HEK293 (cell line): ENCODE results near the gene AURKAIP1.

ENCODE experiments used
- CTCF ChIA-PET: fragments of 350-600 bp; formaldehyde crosslinking; extraction: SDS; loops from one replicate; lab custom pipeline; 2021; ENCODE audit warnings: antibody characterized with exemption; lab: Yijun Ruan, JAX
- POLR2A ChIA-PET: fragments of 300-600 bp; formaldehyde crosslinking; extraction: SDS; loops from one replicate; lab custom pipeline; 2020; ENCODE audit warnings: antibody characterized with exemption, inconsistent platforms; lab: Yijun Ruan, JAX
- H3K27ac ChIP-seq: fragments of 200-500 bp; sonication (Bioruptor generic); 2 replicates; pipeline ENCODE4 v1.5.1; 2014; ENCODE audit warnings: low read depth, low read length, control low read depth, inconsistent platforms; ENCODE audit errors: extremely low read depth
- H3K36me3 ChIP-seq, 2 experiments: fragments of 200-500 bp in 1 of 2; sonication (Bioruptor generic) in 1 of 2; 1 replicate in 1 of 2; 2 replicates in 1 of 2; pipeline ENCODE4 v1.5.1; 2014 to 2017; ENCODE audit warnings: inconsistent platforms in 2 of 2, low read length in 2 of 2; ENCODE audit not compliant: control insufficient read depth in 2 of 2, insufficient read depth in 1 of 2
- H3K4me1 ChIP-seq: fragments of 200-500 bp; sonication (Bioruptor generic); 2 replicates; pipeline ENCODE4 v1.5.1; 2014; ENCODE audit warnings: mild to moderate bottlenecking, low read length, inconsistent platforms; ENCODE audit not compliant: control insufficient read depth, insufficient read depth
- H3K4me3 ChIP-seq: 2 replicates; pipeline ENCODE4 v1.5.1; 2011; ENCODE audit warnings: low read depth, mild to moderate bottlenecking, control low read depth, low read length, moderate library complexity
- H3K9me3 ChIP-seq: fragments of 200-500 bp; sonication (Bioruptor generic); 2 replicates; pipeline ENCODE4 v1.5.1; 2014; ENCODE audit warnings: low read depth, low read length, inconsistent platforms; ENCODE audit not compliant: control insufficient read depth, insufficient read depth
- ZNF174 ChIP-seq: fragments of 450-650 bp; formaldehyde crosslinking; IDR thresholded peaks from 2 replicates; pipeline ENCODE4 v1.5.0; 2017; ENCODE audit warnings: missing biosample characterization, mild to moderate bottlenecking, missing genetic modification characterization
- ZNF335 ChIP-seq: fragments of 450-650 bp; formaldehyde crosslinking; conservative IDR thresholded peaks from 2 replicates; pipeline ENCODE4 v1.5.1; 2016; ENCODE audit warnings: missing biosample characterization, missing genetic modification characterization
- ZNF423 ChIP-seq: fragments of 450-650 bp; formaldehyde crosslinking; IDR thresholded peaks from 2 replicates; pipeline ENCODE4 v1.5.1; 2016; ENCODE audit warnings: missing biosample characterization, missing genetic modification characterization
- ZNF510 ChIP-seq: fragments of 450-650 bp; formaldehyde crosslinking; IDR thresholded peaks from 2 replicates; pipeline ENCODE4 v1.5.1; 2018; ENCODE audit warnings: mild to moderate bottlenecking, missing genetic modification characterization, missing biosample characterization; ENCODE audit not compliant: insufficient replicate concordance
- ZNF514 ChIP-seq: fragments of 450-650 bp; formaldehyde crosslinking; IDR thresholded peaks from 2 replicates; pipeline ENCODE4 v1.5.1; 2016; ENCODE audit warnings: missing biosample characterization, missing genetic modification characterization
- ZNF621 ChIP-seq: fragments of 450-650 bp; formaldehyde crosslinking; IDR thresholded peaks from 2 replicates; pipeline ENCODE4 v1.5.1; 2017; ENCODE audit warnings: missing biosample characterization, missing genetic modification characterization
- ZNF654 ChIP-seq: fragments of 450-650 bp; formaldehyde crosslinking; IDR thresholded peaks from 2 replicates; pipeline ENCODE4 v1.5.1; 2016; ENCODE audit warnings: low read depth, missing biosample characterization, missing genetic modification characterization
- TF ChIP-seq, protein P1 (sequence below): fragments of 450-650 bp; formaldehyde crosslinking; IDR thresholded peaks from 2 replicates; pipeline ENCODE4 v1.5.1; 2016; ENCODE audit warnings: missing biosample characterization, missing genetic modification characterization
- TF ChIP-seq, protein P2 (sequence below): fragments of 450-650 bp; formaldehyde crosslinking; optimal IDR thresholded peaks from 2 replicates; pipeline ENCODE3; 2016; ENCODE audit warnings: missing biosample characterization, mild to moderate bottlenecking, missing genetic modification characterization
- TF ChIP-seq, protein P3 (sequence below): fragments of 450-650 bp; formaldehyde crosslinking; IDR thresholded peaks from 2 replicates; pipeline ENCODE4 v1.5.1; 2016; ENCODE audit warnings: missing biosample characterization, missing genetic modification characterization
- TF ChIP-seq, protein P4 (sequence below): fragments of 450-650 bp; formaldehyde crosslinking; IDR thresholded peaks from 2 replicates; pipeline ENCODE4 v1.5.1; 2016; ENCODE audit warnings: missing biosample characterization, missing genetic modification characterization, borderline replicate concordance

AURKAIP1 gene

DNA sequence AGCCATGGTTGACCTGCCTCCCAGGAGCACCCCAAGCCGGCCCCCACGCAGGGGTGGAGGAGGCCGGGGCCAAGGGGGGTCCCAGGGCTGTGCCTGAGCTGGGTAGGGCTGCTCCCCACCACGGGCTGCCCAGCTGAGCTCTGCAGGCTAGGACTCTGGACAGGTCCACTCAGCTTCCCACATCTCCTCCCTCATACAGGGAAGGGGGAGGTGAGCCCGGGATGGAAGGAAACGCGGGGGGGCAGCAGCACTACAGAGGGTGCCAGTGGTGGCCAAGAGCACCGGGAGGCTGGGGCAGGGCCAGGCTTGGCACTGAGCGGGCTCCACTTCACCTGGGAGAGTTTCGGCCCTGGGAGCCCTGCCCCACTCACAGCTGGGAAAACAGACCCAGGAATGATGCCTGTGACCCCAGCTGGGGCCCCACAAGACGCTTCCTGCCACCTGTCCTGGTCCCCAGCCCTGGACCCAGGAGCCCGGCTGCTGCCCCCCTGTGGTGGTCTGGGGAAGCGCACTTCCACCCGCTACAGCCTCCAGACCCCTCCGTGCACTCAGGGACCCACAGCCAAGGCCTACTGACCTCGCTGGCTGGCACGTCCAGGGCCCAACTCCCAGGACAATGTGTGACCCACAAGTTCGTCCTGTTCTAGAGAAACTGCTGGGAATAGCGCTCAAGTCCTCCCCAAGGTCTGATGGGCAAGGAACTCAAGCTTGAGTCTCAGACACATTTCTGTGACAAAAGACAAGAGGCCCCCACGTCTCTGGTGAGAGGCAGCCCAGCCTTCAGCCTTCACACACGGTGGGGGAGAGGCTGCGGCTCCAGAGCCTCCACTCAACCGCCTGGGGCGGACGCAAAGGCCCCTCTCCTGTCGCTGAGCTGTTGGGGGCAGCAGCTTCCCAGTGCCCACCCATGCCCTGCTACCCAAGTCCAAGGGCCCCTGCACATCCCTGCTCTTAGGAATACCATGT lies 3.0 kb downstream of the AURKAIP1 start (continued):
- TF ChIP-seq, protein P1, sequence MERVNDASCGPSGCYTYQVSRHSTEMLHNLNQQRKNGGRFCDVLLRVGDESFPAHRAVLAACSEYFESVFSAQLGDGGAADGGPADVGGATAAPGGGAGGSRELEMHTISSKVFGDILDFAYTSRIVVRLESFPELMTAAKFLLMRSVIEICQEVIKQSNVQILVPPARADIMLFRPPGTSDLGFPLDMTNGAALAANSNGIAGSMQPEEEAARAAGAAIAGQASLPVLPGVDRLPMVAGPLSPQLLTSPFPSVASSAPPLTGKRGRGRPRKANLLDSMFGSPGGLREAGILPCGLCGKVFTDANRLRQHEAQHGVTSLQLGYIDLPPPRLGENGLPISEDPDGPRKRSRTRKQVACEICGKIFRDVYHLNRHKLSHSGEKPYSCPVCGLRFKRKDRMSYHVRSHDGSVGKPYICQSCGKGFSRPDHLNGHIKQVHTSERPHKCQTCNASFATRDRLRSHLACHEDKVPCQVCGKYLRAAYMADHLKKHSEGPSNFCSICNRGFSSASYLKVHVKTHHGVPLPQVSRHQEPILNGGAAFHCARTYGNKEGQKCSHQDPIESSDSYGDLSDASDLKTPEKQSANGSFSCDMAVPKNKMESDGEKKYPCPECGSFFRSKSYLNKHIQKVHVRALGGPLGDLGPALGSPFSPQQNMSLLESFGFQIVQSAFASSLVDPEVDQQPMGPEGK (tag by site-specific recombination): 0 out of 2 replicates have a peak, but pooled peaks have one; percentile 42
- TF ChIP-seq, protein P2, sequence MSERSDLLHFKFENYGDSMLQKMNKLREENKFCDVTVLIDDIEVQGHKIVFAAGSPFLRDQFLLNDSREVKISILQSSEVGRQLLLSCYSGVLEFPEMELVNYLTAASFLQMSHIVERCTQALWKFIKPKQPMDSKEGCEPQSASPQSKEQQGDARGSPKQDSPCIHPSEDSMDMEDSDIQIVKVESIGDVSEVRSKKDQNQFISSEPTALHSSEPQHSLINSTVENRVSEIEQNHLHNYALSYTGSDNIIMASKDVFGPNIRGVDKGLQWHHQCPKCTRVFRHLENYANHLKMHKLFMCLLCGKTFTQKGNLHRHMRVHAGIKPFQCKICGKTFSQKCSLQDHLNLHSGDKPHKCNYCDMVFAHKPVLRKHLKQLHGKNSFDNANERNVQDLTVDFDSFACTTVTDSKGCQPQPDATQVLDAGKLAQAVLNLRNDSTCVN (tag by site-specific recombination): peak; percentile 23
- no peak for TF ChIP-seq ZNF654 (tag by site-specific recombination)
- TF ChIP-seq, protein P3, sequence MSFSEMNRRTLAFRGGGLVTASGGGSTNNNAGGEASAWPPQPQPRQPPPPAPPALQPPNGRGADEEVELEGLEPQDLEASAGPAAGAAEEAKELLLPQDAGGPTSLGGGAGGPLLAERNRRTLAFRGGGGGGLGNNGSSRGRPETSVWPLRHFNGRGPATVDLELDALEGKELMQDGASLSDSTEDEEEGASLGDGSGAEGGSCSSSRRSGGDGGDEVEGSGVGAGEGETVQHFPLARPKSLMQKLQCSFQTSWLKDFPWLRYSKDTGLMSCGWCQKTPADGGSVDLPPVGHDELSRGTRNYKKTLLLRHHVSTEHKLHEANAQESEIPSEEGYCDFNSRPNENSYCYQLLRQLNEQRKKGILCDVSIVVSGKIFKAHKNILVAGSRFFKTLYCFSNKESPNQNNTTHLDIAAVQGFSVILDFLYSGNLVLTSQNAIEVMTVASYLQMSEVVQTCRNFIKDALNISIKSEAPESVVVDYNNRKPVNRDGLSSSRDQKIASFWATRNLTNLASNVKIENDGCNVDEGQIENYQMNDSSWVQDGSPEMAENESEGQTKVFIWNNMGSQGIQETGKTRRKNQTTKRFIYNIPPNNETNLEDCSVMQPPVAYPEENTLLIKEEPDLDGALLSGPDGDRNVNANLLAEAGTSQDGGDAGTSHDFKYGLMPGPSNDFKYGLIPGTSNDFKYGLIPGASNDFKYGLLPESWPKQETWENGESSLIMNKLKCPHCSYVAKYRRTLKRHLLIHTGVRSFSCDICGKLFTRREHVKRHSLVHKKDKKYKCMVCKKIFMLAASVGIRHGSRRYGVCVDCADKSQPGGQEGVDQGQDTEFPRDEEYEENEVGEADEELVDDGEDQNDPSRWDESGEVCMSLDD (tag by site-specific recombination): peak; percentile 50; the same call in 1 of the 2 replicates

DNA sequence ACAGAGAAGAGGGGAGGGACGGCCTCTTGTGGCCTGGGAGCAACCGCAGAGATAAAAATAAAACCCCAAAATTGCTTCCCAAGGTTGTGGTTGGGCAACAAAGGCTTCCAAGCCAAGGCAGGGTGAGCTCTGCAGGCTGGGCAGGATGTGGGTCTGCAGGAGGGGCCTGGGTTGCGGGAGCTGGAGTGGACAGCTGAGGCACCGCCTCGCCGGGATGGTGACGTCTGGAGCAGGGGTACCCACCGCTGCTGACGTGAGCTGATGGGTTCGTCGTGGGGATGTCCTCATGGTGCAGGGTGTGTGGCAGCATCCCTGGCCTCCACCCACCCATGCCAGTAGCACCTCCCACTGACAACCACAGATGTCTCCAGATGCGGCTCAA lies 3.7 kb downstream of the AURKAIP1 start:
- CTCF ChIA-PET: interaction anchor here (0.7 to 2.8 kb wide), 12 partner anchors 8 to 95 kb away, joined by 3 to 18 read pairs (median 4); no protein-coding TSS in a partner anchor
- TF ChIP-seq ZNF510 (tag by site-specific recombination): no peak
- no peak for TF ChIP-seq ZNF423 (tag by site-specific recombination)
- TF ChIP-seq ZNF335 (tag by site-specific recombination): no peak
- no peak for TF ChIP-seq ZNF621 (tag by site-specific recombination)
- no peak for TF ChIP-seq ZNF514 (tag by site-specific recombination)
- TF ChIP-seq, protein P4, sequence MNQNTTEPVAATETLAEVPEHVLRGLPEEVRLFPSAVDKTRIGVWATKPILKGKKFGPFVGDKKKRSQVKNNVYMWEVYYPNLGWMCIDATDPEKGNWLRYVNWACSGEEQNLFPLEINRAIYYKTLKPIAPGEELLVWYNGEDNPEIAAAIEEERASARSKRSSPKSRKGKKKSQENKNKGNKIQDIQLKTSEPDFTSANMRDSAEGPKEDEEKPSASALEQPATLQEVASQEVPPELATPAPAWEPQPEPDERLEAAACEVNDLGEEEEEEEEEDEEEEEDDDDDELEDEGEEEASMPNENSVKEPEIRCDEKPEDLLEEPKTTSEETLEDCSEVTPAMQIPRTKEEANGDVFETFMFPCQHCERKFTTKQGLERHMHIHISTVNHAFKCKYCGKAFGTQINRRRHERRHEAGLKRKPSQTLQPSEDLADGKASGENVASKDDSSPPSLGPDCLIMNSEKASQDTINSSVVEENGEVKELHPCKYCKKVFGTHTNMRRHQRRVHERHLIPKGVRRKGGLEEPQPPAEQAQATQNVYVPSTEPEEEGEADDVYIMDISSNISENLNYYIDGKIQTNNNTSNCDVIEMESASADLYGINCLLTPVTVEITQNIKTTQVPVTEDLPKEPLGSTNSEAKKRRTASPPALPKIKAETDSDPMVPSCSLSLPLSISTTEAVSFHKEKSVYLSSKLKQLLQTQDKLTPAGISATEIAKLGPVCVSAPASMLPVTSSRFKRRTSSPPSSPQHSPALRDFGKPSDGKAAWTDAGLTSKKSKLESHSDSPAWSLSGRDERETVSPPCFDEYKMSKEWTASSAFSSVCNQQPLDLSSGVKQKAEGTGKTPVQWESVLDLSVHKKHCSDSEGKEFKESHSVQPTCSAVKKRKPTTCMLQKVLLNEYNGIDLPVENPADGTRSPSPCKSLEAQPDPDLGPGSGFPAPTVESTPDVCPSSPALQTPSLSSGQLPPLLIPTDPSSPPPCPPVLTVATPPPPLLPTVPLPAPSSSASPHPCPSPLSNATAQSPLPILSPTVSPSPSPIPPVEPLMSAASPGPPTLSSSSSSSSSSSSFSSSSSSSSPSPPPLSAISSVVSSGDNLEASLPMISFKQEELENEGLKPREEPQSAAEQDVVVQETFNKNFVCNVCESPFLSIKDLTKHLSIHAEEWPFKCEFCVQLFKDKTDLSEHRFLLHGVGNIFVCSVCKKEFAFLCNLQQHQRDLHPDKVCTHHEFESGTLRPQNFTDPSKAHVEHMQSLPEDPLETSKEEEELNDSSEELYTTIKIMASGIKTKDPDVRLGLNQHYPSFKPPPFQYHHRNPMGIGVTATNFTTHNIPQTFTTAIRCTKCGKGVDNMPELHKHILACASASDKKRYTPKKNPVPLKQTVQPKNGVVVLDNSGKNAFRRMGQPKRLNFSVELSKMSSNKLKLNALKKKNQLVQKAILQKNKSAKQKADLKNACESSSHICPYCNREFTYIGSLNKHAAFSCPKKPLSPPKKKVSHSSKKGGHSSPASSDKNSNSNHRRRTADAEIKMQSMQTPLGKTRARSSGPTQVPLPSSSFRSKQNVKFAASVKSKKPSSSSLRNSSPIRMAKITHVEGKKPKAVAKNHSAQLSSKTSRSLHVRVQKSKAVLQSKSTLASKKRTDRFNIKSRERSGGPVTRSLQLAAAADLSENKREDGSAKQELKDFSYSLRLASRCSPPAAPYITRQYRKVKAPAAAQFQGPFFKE (tag by site-specific recombination): no peak
- no peak for TF ChIP-seq ZNF174
- Histone ChIP-seq H3K36me3 (peaks cover 0 to 37% of the 10 kb centered on the region in 2 experiments; a peak in 2 of 3 replicates), H3K9me3 (no peaks in the 10 kb centered on the region), H3K4me1 (peaks cover 4% of the 10 kb centered on the region; the same call in 1 of the 2 replicates), H3K4me3 (no peak overlapping the region), H3K27ac (no peak overlapping the region)
- POLR2A ChIA-PET: interaction anchor here (1.0 to 1.5 kb wide), 2 partner anchors 18 to 62 kb away, joined by 3 read pairs; no protein-coding TSS in a partner anchor
